Central memory CD4-positive, alpha-beta T cell (primary cell): ENCODE data around the gene RPTOR.
"Not testable (repeated sequence)": the region's sequence is repeated elsewhere in the genome, so short reads cannot be mapped to it uniquely, and the experiment has no call there.

Experiments used
- DNase-seq: peaks from one replicate; pipeline ENCODE4 v3.0.0; 2022

RPTOR gene

DNA sequence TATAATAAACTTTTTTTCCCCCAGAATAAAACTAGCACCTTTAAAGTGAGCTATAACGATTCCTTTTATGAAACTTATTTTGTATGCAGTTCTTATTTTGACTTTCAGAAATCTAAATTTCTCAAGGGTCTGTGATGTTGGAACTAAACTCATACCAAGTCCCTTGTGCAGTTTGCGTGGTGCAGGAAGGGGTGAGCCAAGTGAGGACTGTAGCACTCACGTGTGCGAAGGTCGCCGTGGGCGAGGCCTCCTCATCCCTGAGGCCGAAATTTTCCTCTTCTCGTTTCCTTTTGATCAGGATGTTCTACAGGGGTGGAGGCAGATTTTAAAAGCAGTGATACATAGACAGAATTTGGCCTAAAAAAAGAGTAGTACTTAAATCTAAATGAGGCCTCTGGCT, 73.7 kb downstream of the RPTOR start:
- no peak for DNase-seq

DNA sequence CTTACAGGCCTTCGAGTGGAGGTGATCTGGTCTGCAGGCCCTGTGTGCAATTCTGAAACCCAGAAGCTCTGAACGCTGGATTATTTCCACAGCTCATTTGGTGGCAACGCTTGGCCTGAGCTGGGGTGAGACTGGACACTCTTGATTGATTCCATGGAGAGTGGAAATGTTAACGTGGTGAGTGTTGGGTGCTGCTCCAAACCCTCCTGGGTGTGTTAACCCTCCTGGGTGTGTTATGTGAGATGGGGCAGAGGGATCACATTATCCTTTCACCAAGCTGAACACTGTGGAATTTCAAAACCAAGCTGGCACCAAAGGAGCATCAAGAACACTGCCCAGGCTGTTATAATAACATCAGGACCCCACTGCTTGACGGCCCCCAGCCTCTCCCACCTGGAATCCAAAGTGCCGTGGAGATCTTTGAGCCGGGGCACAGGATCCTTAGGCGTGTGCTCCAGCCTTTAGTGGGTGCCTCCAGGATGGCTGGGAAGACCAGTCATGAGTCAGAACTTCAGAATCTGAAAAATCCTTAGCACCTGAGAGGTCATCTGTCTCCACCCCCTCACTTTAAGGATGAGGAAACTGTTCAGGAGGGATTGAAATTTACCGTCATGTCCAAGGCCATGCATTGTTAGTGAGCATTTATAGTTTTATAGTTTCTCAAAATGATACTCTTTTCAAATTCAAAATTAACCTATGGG, 75.0 kb downstream of the RPTOR start:
- no peak for DNase-seq

GRCh38 chr17:80621335-80621996, 76.8 kb downstream of the RPTOR start:
- DNase-seq: no peak

GRCh38 chr17:80621997-80622357, 77.3 kb downstream of the RPTOR start:
- DNase-seq: peak; percentile 20

GRCh38 chr17:80624864-80625263, 80.2 kb downstream of the RPTOR start:
- no peak for DNase-seq

- no peak for DNase-seq
These were observed 81.0 kb downstream of the RPTOR start for GRCh38 chr17:80625627-80626026.

DNA sequence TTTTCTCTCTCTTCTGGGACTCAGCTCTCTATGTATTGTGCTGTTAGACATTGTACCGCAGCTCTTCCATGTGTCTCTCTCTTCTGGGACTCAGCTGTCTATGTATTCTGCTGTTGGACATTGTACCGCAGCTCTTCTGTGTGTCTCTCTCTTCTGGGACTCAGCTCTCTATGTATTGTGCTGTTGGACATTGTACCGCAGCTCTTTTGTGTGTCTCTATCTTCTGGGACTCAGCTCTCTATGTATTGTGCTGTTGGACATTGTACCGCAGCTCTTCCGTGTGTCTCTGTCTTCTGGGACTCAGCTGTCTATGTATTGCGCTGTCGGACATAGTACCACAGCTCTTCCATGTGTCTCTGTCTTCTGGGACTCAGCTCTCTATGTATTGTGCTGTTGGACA, 84.2 kb downstream of the RPTOR start:
- not testable (repeated sequence) for DNase-seq

DNA sequence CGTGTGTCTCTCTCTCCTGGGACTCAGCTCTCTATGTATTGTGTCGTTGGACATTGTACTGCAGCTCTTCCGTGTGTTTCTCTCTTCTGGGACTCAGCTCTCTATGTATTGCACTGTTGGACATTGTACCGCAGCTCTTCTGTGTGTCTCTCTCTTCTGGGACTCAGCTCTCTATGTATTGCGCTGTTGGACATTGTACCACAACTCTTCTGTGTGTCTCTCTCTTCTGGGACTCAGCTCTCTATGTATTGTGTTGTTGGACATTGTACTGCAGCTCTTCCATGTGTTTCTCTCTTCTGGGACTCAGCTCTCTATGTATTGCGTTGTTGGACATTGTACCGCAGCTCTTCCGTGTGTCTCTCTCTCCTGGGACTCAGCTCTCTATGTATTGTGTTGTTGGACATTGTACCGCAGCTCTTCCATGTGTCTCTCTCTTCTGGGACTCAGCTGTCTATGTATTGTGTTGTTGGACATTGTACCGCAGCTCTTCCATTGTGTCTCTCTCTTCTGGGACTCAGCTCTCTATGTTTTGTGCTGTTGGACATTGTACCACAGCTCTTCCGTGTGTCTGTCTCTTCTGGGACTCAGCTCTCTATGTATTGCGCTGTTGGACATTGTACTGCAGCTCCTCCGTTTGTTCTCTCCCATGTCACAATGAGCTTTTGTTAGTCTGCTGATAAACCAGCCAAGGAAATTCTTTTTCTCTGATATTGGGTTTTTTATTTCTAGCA, 84.8 kb downstream of the RPTOR start:
- DNase-seq: no peak

DNA sequence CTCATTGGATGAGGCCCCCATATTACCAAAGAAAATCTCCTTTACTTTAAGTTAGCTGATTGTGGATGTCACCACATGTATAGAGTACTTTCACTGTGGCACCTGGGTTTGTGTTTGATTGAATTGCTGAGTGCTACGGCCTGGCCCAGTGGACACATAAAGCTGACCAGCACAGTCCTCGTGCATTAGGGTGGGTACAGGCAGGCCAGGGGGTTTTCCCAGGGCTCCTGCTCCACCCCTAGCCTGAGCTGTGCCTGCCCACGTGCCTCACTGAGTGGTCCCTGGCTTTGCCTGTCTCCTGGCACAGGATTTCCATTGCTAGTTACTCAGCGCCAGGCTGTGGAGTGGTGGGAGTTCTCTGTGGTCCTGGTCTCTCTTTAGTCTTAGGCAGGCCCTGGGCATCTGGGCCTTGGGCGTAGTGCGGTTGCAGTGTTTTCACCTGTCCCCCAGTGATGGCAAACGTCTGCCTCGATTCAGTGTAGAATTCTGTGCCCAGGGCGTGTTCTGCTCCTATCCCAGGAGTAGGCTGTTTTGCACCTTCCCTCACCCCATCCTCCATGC, 86.0 kb downstream of the RPTOR start:
- no peak for DNase-seq

DNA sequence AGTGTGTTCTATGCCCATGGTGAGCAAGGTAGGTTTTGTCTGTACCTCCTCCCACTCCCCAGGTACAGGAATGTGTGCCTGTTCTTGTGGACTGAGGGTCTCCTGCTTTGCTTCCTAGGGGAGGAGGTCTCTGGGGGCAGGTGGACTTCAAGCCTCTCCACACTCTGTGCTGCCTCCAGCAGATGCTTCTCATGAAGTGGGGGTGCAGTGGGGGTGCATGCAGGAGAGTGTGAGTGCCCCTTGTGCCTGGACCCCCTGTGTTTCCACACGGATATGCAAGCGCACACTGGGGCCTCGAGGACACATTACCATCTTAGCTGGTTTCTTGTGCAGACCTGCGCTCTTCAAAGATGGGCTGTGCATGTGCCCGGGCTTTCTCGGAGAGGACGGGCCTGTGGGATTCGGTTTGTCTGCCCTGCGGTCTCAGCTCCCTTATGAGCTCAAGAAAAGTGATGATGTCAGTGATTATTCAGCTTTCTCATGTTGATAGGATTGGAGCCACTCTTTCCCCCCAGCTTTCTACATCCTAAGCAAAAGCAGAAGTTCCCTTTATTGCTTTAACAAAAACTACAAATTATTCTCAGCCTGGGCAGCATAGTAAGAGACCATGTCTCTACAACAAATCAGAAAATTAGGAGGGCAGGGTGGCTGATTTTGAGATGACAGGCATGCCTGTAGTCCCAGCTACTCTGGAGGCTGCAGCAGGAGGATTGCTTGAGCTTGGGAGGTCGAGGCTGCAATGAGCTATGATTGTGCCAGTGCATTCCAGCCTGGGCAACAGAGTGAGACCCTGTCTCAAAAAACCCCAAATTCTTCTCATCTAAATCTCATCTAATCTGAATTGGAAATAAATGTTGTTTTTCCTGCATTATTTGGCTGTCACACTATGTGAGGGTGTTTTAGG, 86.8 kb downstream of the RPTOR start:
- DNase-seq: no peak

DNA sequence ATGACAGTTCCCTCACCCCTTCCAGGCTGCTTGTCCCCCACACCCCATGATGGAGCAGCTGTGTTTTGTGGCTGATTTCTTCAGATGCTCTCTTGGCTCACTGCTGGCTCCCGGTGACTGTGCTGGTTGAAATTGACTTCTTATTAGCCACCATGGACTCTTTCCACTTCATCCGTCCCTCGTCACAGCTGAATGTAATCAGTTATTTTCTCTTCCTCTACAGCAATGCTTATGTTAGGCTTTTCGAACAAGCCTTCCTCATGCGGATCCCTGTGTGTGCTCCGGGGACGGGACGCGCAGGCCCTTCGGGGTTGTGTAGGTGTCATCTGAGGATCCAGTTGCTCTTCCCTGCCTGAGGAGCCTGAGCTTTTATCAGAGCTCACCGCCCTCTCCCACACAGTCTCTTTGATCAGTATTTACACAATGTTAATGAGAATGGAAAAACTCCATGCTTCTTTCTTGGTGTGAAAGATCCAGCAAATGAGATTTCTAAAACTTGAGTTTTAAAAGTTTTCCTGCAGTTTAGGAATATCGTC, 87.5 kb downstream of the RPTOR start:
- no peak for DNase-seq

GRCh38 chr17:80633207-80633606, 88.6 kb downstream of the RPTOR start:
- no peak for DNase-seq

DNA sequence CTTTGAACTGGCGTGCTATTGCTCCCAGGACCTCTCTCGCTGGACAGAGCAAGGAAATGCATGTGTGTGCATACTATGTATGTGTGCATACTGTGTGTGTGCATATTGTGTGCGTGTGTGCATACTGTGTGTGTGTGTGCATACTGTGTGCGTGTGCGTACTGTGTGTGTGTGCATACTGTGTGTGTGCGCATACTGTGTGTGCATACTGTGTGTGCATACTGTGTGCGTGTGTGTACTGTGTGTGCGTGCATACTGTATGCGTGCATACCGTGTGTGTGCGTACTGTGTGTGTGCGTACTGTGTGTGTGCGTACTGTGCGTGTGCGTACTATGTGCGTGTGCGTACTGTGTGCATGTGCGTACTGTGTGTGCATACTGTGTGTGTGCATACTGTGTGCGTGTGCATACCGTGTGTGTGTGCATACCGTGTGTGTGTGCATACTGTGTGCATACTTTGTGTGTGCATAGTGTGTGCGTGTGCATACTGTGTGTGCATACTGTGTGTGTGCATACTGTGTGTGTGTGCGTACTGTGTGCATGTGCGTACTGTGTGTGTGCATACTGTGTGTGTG, 89.4 kb downstream of the RPTOR start:
- DNase-seq: no peak

DNA sequence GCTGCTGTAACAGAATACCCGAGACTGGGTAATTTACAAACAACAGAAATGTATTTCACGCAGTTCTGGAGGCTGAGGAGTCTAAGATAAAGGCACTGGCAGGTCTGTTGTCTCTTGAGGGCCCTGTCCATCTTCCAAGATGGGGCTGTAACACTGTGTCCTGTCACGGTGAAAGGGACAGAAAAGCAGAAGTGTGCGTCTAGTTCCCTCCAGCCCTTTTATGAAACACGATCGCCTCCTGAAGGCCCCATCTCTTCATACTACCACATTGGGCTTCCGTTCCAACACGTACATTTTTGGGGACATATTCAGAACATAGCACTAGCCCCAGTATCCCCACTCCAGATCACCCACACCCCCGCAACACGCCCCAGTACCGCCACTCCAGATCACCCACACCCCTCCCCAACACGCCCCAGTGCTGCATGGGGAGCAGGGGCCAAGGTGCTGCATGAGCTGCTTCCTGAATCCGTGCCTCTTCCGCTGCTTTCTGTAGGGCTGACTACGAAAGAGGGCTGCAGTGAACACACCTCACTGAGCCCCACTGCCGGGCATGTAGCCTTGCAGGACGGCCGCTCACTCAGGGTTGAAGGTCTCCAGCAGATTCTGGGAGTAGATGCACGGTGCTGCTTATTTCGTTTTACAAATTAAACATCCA, 91.9 kb downstream of the RPTOR start:
- no peak for DNase-seq

DNA sequence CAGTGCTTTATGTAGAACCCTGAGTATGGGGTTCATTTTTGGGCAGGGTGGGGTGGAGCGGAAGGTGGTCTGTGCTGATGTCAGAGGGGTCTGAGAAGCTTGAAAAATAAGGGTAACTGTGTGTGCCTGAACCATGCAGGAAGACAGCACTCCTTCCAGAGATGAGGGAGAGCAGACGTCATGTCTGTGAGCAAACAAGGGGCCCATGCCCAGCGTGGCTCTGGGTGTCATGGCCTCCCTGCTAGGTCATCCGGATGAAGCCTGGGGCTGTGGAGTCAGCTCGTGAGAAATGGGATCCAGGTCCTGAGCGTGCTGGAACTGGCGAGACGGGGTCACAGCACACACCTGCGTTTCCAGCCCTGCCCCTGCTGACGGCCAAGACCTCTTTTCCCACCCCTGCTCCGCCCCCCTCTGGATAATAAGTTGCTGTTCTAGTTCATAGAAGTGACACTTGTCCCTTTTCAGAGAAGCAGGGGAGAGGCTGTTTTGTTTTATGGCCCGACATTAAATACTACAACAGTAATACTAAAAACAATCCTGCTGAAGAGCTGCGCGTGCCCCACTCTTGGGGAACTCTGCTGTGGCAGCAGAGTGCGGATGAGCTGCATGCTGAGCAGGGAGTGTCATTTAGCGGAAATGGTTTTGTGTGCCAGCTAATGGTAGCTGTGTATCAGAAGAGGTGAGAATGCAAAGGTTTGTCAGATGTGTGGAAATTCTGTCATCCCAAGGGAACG, 92.6 kb downstream of the RPTOR start:
- DNase-seq: no peak

DNA sequence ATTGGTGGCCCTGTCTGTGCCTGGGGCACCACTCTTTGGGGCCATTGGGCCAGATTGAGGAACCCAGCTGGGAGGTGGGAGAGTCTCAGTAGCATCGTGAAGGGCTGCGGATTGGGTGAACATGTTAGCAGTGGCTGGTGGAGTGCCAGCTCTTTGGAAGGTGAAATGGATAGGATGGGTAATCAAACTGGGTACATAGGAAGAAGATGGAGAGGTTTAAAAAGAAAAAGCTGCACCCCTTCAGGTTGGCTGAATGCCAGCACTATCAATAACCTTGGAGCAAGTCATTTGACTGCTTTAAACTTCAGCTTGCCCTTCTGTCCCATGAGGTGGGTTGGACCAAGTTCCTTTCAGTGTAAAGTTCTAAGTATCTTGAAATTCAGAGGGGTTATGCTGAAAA, 95.0 kb downstream of the RPTOR start:
- no peak for DNase-seq

DNA sequence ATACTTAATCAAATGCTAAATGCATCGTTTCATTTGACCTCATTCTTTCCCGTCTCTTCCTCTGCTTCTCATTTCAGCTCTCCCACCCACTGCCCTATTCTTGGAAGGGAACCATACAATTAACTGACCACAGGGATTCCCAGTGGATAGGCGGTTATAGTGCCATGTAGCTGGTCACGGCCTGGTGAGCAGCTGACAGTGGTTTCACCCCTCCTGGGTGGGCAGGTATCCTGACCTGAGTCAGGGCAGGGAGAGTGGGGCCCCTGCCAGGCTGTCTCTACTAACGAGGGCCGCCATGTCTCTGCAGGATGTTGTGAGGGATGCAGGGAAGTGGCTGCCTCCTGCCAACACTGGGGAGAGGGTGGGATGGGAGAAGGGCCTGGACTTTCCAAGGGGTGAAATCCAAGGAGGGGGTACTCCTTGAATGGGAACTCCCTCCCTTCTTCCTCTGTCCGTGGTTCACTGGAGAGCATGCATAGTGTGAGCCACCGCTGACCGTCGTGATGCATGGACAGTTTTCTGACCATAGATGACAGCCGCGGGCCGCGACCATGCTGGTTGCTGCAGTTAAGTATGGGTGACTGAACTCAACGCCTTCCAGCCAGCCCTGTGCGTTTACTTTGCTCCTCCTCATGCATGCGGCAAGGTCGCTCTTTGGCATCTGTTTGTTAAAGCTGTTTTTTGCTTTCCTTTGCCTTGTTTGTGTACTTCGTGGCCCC, 95.9 kb downstream of the RPTOR start:
- no peak for DNase-seq

- DNase-seq: no peak
These were observed 98.9 kb downstream of the RPTOR start for GRCh38 chr17:80643326-80644099.

DNA sequence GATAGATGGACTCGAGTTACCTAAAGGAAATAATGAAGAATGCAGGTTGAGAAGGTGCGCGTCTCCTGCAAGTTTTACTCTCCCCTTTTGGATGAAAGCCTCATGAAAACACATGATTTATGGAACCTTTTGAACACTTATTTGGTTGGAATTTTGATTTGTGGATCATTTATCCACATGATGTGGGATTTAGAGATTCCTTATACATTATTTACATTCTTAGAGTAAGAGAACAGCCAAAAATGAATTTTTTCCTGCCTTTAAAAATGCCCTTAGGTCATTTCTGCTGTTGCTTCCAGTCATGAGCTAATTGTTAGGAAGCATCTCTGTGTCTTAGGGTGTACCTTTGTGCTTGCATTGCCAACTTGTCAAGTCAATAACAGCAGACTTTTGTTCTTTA, 99.9 kb downstream of the RPTOR start:
- DNase-seq: no peak
